ENCODE data around the gene CCDC188.

The CCDC188 gene

GRCh38 chr22:20179455-20180244, 28.8 kb upstream of the CCDC188 start:
- POLR2A ChIA-PET, result no interaction called here
- Histone ChIP-seq H3K9me3 (ENCODE audit: control extremely low read depth in 1 of 5, control insufficient read depth in 4 of 5, insufficient read depth in 2 of 5, low read depth in 1 of 5, low read length in 4 of 5) (no peaks in the 10 kb centered on the region), H3K27me3 (replicated peaks in 2 of 5; ENCODE audit: control insufficient read depth in 4 of 5, insufficient read depth in 5 of 5, low read length in 4 of 5) (no peaks in the 10 kb centered on the region), H3K4me3 (ENCODE audit: control insufficient read depth in 1 of 7, extremely low read depth in 1 of 7, insufficient read depth in 4 of 7, low read depth in 2 of 7, low read length in 6 of 7) (no peak overlapping the region), H3K27ac (ENCODE audit: insufficient read depth in 1 of 2, low read depth in 1 of 2, low read length in 2 of 2, poor library complexity in 1 of 2, severe bottlenecking in 2 of 2) (no peak overlapping the region), H3K4me1 (ENCODE audit: control extremely low read depth in 1 of 4, control insufficient read depth in 4 of 4, insufficient read depth in 4 of 4, low read length in 3 of 4) (peaks cover 0 to 3% (median 0%) of the 10 kb centered on the region in 4 experiments), H3K36me3 (ENCODE audit: control insufficient read depth in 4 of 4, insufficient read depth in 4 of 4, low read length in 3 of 4) (no peaks in the 10 kb centered on the region)
- 95% methylated on average over 27 of the region's 27 CpGs for WGBS (ENCODE audit: insufficient coverage)
- CTCF ChIA-PET, result no interaction called here
- DNase-seq, result no peak

- Histone ChIP-seq H3K27me3 (replicated peaks in 2 of 5; ENCODE audit: control insufficient read depth in 4 of 5, insufficient read depth in 5 of 5, low read length in 4 of 5) (no peaks in the 10 kb centered on the region), H3K4me1 (ENCODE audit: control extremely low read depth in 1 of 4, control insufficient read depth in 4 of 4, insufficient read depth in 4 of 4, low read length in 3 of 4) (peaks cover 0 to 3% (median 0%) of the 10 kb centered on the region in 4 experiments), H3K4me3 (ENCODE audit: control insufficient read depth in 1 of 7, extremely low read depth in 1 of 7, insufficient read depth in 4 of 7, low read depth in 2 of 7, low read length in 6 of 7) (no peak overlapping the region), H3K36me3 (ENCODE audit: control insufficient read depth in 4 of 4, insufficient read depth in 4 of 4, low read length in 3 of 4) (no peaks in the 10 kb centered on the region), H3K27ac (ENCODE audit: insufficient read depth in 1 of 2, low read depth in 1 of 2, low read length in 2 of 2, poor library complexity in 1 of 2, severe bottlenecking in 2 of 2) (no peak overlapping the region), H3K9me3 (ENCODE audit: control extremely low read depth in 1 of 5, control insufficient read depth in 4 of 5, insufficient read depth in 2 of 5, low read depth in 1 of 5, low read length in 4 of 5) (no peaks in the 10 kb centered on the region)
- no peak for DNase-seq
- ChIA-PET CTCF (interaction anchor here (1.5 kb wide), 1 partner anchor 10 kb away, joined by 4 read pairs; no protein-coding TSS in a partner anchor), POLR2A (no interaction called here)
- WGBS (ENCODE audit: insufficient coverage), result 95% methylated on average over 8 of the region's 10 CpGs
Observed at GRCh38 chr22:20178915-20179227, 28.0 kb upstream of the CCDC188 start.

- CTCF ChIA-PET, result interaction anchor here (1.5 to 1.8 kb wide), 2 partner anchors 9 to 17 kb away, joined by 4 read pairs; no protein-coding TSS in a partner anchor
- WGBS (ENCODE audit: insufficient coverage), result 93% methylated on average over 27 of the region's 29 CpGs
- peaks cover 0 to 3% (median 0%) of the 10 kb centered on the region in 4 experiments for H3K4me1 ChIP-seq (ENCODE audit: control extremely low read depth in 1 of 4, control insufficient read depth in 4 of 4, insufficient read depth in 4 of 4, low read length in 3 of 4)
Observed at GRCh38 chr22:20178075-20178914, 27.4 kb upstream of the CCDC188 start.

GRCh38 chr22:20177217-20177911, 26.5 kb upstream of the CCDC188 start:
- H3K9me3 ChIP-seq (ENCODE audit: control extremely low read depth in 1 of 5, control insufficient read depth in 4 of 5, insufficient read depth in 2 of 5, low read depth in 1 of 5, low read length in 4 of 5), result no peaks in the 10 kb centered on the region
- no peaks in the 10 kb centered on the region for H3K36me3 ChIP-seq (ENCODE audit: control insufficient read depth in 4 of 4, insufficient read depth in 4 of 4, low read length in 3 of 4)
- 96% methylated on average over 20 of the region's 21 CpGs for WGBS (ENCODE audit: insufficient coverage)
- peaks cover 0 to 3% (median 0%) of the 10 kb centered on the region in 4 experiments for H3K4me1 ChIP-seq (ENCODE audit: control extremely low read depth in 1 of 4, control insufficient read depth in 4 of 4, insufficient read depth in 4 of 4, low read length in 3 of 4)
- no peak for DNase-seq
- CTCF ChIA-PET, result interaction anchor here (1.5 to 1.8 kb wide), 2 partner anchors 8 to 18 kb away, joined by 4 read pairs; no protein-coding TSS in a partner anchor
- H3K27ac ChIP-seq (ENCODE audit: insufficient read depth in 1 of 2, low read depth in 1 of 2, low read length in 2 of 2, poor library complexity in 1 of 2, severe bottlenecking in 2 of 2), result no peak overlapping the region
- POLR2A ChIA-PET, result no interaction called here
- H3K4me3 ChIP-seq (ENCODE audit: control insufficient read depth in 1 of 7, extremely low read depth in 1 of 7, insufficient read depth in 4 of 7, low read depth in 2 of 7, low read length in 6 of 7), result no peak overlapping the region
- H3K27me3 ChIP-seq (replicated peaks in 2 of 5; ENCODE audit: control insufficient read depth in 4 of 5, insufficient read depth in 5 of 5, low read length in 4 of 5), result no peaks in the 10 kb centered on the region

More at GRCh38 chr22:20178075-20178914, 27.4 kb upstream of the CCDC188 start:
- Histone ChIP-seq H3K27ac (ENCODE audit: insufficient read depth in 1 of 2, low read depth in 1 of 2, low read length in 2 of 2, poor library complexity in 1 of 2, severe bottlenecking in 2 of 2) (no peak overlapping the region), H3K4me3 (ENCODE audit: control insufficient read depth in 1 of 7, extremely low read depth in 1 of 7, insufficient read depth in 4 of 7, low read depth in 2 of 7, low read length in 6 of 7) (no peak overlapping the region), H3K27me3 (replicated peaks in 2 of 5; ENCODE audit: control insufficient read depth in 4 of 5, insufficient read depth in 5 of 5, low read length in 4 of 5) (no peaks in the 10 kb centered on the region), H3K9me3 (ENCODE audit: control extremely low read depth in 1 of 5, control insufficient read depth in 4 of 5, insufficient read depth in 2 of 5, low read depth in 1 of 5, low read length in 4 of 5) (no peaks in the 10 kb centered on the region), H3K36me3 (ENCODE audit: control insufficient read depth in 4 of 4, insufficient read depth in 4 of 4, low read length in 3 of 4) (no peaks in the 10 kb centered on the region)
- DNase-seq, result no peak
- POLR2A ChIA-PET, result no interaction called here

DNA sequence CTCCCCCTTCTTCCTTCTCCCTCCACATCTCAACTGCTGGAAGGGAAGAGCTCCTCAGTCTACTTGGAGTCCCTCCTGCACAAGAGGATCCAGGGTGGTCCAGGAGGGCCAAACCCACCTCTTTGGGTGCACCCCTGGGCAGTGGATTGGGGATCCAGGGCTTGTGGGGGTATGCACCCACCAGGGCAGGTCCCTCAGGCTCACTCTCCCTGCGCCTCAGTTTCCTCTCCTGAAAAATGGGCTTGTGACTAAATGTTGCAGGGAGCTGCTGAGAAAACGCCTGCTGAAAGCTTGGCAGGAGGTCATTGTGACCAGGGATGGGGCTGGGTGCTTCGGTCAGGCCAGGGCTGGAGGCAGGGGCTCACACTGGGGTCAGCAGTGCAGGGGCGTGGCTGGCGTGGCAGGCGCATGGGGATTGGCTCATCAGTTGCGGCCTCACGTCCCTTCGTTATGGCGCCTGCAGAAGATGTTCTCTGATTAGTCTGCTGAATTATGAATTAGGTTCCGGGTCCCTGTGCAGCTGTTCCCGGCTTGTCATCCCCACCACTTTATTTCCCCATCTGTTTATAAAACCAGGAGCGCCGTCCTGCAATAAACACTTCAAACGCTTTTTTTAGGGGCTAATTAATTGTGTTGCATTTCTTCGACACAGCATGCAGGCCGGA, 25.7 kb upstream of the CCDC188 start:
- Histone ChIP-seq H3K4me3 (ENCODE audit: control insufficient read depth in 1 of 7, extremely low read depth in 1 of 7, insufficient read depth in 4 of 7, low read depth in 2 of 7, low read length in 6 of 7) (no peak overlapping the region), H3K9me3 (ENCODE audit: control extremely low read depth in 1 of 5, control insufficient read depth in 4 of 5, insufficient read depth in 2 of 5, low read depth in 1 of 5, low read length in 4 of 5) (no peaks in the 10 kb centered on the region), H3K27ac (ENCODE audit: insufficient read depth in 1 of 2, low read depth in 1 of 2, low read length in 2 of 2, poor library complexity in 1 of 2, severe bottlenecking in 2 of 2) (no peak overlapping the region), H3K36me3 (ENCODE audit: control insufficient read depth in 4 of 4, insufficient read depth in 4 of 4, low read length in 3 of 4) (no peaks in the 10 kb centered on the region), H3K4me1 (ENCODE audit: control extremely low read depth in 1 of 4, control insufficient read depth in 4 of 4, insufficient read depth in 4 of 4, low read length in 3 of 4) (peaks cover 0 to 3% (median 0%) of the 10 kb centered on the region in 4 experiments), H3K27me3 (replicated peaks in 2 of 5; ENCODE audit: control insufficient read depth in 4 of 5, insufficient read depth in 5 of 5, low read length in 4 of 5) (no peaks in the 10 kb centered on the region)
- POLR2A ChIA-PET, result no interaction called here
- no peak for DNase-seq
- WGBS (ENCODE audit: insufficient coverage), result 96% methylated on average over 14 of the region's 17 CpGs
- CTCF ChIA-PET, result interaction anchor here (1.6 to 1.8 kb wide), 2 partner anchors 16 to 19 kb away, joined by 4 read pairs; no protein-coding TSS in a partner anchor

DNA sequence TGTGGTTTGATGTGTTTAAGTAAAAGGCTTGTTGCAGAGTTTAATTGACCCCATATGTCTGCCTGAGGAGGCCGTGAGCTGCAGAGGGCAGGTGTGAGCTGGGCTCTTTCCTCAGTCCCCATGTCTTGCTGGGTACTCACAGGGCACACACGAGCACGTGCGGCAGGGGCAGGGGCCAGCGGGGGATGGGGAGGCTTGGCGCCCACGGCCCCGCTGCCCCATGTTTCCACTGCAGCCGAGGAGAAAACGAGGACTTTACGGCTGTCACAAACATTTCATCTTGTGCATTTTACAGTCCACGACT, 24.7 kb upstream of the CCDC188 start:
- peaks cover 0 to 3% (median 0%) of the 10 kb centered on the region in 4 experiments for H3K4me1 ChIP-seq (ENCODE audit: control extremely low read depth in 1 of 4, control insufficient read depth in 4 of 4, insufficient read depth in 4 of 4, low read length in 3 of 4)
- H3K36me3 ChIP-seq (ENCODE audit: control insufficient read depth in 4 of 4, insufficient read depth in 4 of 4, low read length in 3 of 4), result no peaks in the 10 kb centered on the region
- POLR2A ChIA-PET, result no interaction called here
- H3K27ac ChIP-seq (ENCODE audit: insufficient read depth in 1 of 2, low read depth in 1 of 2, low read length in 2 of 2, poor library complexity in 1 of 2, severe bottlenecking in 2 of 2), result no peak overlapping the region
- no peaks in the 10 kb centered on the region for H3K27me3 ChIP-seq (replicated peaks in 2 of 5; ENCODE audit: control insufficient read depth in 4 of 5, insufficient read depth in 5 of 5, low read length in 4 of 5)
- H3K4me3 ChIP-seq (ENCODE audit: control insufficient read depth in 1 of 7, extremely low read depth in 1 of 7, insufficient read depth in 4 of 7, low read depth in 2 of 7, low read length in 6 of 7), result no peak overlapping the region
- WGBS (ENCODE audit: insufficient coverage), result 81% methylated on average over 12 of the region's 12 CpGs
- no peaks in the 10 kb centered on the region for H3K9me3 ChIP-seq (ENCODE audit: control extremely low read depth in 1 of 5, control insufficient read depth in 4 of 5, insufficient read depth in 2 of 5, low read depth in 1 of 5, low read length in 4 of 5)
- CTCF ChIA-PET, result interaction anchor here (0.9 to 1.6 kb wide), 2 partner anchors 17 to 19 kb away, joined by 4 read pairs; no protein-coding TSS in a partner anchor
- DNase-seq, result no peak

All from common myeloid progenitor, CD34-positive (primary cell).